ENCODE data around the gene CLNK. TPM values are rescaled to one million over a fixed set of nuclear protein-coding genes. Genes with fewer than 3 reads are reported as not detected.

Gene CLNK
- total RNA-seq, 2 experiments from 2014 or later, result not detected

DNA sequence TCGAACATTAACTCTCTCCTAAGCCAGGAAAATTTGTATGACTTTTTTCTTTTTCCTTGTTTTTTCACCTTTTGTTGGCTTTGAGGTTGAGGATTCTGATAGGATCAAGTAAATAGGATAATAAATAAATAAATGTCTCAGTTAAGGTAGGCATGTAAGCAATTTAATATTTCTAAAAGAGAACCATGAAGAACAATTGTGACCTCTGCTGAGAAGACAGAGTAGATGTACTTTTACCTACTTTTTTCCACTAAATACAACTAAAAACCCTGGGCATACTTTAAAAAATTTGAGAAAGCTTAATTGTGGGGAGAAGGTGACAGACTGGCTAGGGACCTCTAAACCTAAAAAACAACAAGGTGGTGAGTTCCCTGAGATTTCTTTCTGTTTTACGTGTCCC lies 31.6 kb upstream of the CLNK start:
- Mint-ChIP-seq H3K27me3 (peaks cover 9% of the 10 kb centered on the region), H3K36me3 (no peaks in the 10 kb centered on the region)

DNA sequence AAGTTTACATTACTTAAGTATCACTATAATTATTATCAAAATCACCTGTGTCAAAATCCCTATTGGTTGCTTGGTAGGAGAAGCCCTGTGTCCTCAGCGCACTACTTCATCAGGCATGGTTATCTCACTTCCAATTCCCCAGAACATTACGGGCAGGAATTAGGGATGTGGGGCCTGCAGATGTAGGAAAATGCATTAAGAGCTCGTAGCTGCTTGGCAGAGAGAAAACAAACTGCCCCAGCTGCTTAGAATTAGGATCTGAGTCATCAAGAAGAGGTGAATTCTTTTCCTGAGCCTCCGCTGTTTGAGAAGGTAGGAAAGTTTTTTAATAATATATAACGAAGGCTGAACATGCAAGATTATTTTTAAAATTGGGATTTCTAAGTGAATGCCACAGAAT lies 31.1 kb upstream of the CLNK start:
- H3K27ac Mint-ChIP-seq, result no peak overlapping the region
- ATAC-seq (ENCODE audit: low read depth), result no peak
- H3K9me3 Mint-ChIP-seq, result peaks cover 6% of the 10 kb centered on the region
- POLR2A ChIA-PET, result no interaction called here
- DNase-seq, result no peak
- peaks cover 9% of the 10 kb centered on the region for H3K27me3 Mint-ChIP-seq
- no peak overlapping the region for H3K4me3 Mint-ChIP-seq
- no peaks in the 10 kb centered on the region for H3K36me3 Mint-ChIP-seq
- no peaks in the 10 kb centered on the region for H3K4me1 Mint-ChIP-seq

More for the DNA sequence above, 31.6 kb upstream of the CLNK start:
- Mint-ChIP-seq H3K4me3 (no peak overlapping the region), H3K27ac (no peak overlapping the region), H3K9me3 (peaks cover 6% of the 10 kb centered on the region), H3K4me1 (no peaks in the 10 kb centered on the region)
- no peak for DNase-seq
- POLR2A ChIA-PET, result no interaction called here
- no peak for ATAC-seq (ENCODE audit: low read depth)

DNA sequence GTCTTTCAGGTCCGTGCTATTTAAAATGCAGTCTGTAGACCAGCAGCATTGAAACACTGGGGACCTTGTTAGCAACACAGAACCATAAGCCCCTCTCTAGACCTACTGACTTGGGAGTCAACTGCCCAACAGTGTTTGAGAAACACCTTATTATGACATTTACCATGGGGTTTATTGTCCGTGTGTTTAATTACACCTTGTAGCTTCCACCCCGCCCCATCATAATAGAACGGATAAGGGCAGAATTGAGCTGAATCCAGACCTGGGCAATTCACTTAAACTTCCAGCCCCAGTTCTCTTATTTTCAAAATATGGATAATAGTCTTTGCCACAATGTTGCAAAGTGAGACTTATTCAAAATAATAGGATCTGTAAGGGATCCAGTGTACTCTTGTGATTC lies 30.6 kb upstream of the CLNK start:
- Mint-ChIP-seq H3K4me3 (no peak overlapping the region), H3K9me3 (peaks cover 6% of the 10 kb centered on the region), H3K4me1 (no peaks in the 10 kb centered on the region)

DNA sequence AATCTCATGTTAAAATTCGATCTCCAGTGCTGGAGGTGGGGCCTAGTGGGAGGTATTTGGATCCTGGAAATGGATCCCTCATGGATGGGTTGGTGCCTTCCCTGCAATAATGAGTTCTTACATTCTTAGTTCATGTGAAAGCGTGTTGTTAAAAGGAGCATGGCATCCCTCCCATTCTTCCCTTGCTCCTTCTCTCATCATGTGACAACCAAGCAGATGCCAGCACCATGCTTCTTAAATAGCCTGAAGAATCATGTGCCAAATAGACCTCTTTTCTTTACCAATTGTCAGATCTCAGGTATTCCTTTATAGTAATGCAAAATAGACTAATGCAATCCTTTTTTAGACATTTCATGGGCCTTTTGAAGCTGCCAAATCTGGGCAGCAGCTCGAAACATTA lies 29.0 kb upstream of the CLNK start:
- H3K4me3 Mint-ChIP-seq, result no peak overlapping the region
- H3K36me3 Mint-ChIP-seq, result no peaks in the 10 kb centered on the region
- DNase-seq, result no peak
- no peak for ATAC-seq (ENCODE audit: low read depth)
- POLR2A ChIA-PET, result no interaction called here
- H3K4me1 Mint-ChIP-seq, result no peaks in the 10 kb centered on the region
- no peak overlapping the region for H3K27ac Mint-ChIP-seq
- H3K27me3 Mint-ChIP-seq, result peaks cover 9% of the 10 kb centered on the region
- H3K9me3 Mint-ChIP-seq, result peaks cover 6% of the 10 kb centered on the region

More for the DNA sequence above, 30.6 kb upstream of the CLNK start:
- DNase-seq, result no peak
- no peaks in the 10 kb centered on the region for H3K36me3 Mint-ChIP-seq
- POLR2A ChIA-PET, result no interaction called here
- no peak overlapping the region for H3K27ac Mint-ChIP-seq
- peaks cover 9% of the 10 kb centered on the region for H3K27me3 Mint-ChIP-seq
- no peak for ATAC-seq (ENCODE audit: low read depth)

DNA sequence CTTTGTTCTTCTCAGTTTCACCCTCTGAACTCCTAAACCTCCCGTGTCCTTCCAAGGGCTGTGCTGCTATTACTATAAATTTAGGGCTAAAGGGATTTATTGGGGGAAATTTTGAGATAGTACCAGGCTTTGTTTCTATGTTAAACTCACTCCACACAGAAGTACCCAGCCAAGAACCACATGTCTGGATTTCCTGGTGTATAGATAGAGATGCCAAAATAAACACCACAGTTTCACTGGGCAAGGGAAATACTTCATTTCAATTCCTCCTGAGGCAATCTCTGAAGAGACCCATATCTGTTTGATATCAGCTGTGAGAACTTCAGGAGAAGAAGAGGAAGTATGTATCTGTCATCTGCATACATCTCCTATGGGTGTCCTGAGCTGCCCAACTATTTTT lies 21.7 kb upstream of the CLNK start:
- POLR2A ChIA-PET, result no interaction called here
- no peaks in the 10 kb centered on the region for H3K36me3 Mint-ChIP-seq

DNA sequence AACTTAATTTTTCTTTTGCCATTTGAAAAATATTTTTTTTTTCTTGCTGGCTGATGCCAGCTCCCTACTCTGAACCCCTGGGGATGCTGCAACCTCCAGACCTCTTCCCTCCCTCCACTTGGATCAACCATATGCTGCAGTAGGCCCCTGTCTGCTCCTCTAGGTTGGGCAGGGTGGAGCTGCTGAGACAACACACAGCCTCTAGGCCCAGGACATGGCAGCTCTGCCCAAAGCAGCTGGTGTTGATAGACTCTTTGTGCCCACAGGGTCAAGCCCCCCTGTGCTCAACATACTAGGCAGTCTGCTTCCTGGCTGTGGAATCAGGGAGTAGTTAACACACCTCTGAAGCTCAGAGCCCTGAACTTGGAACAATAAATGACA lies 19.9 kb upstream of the CLNK start:
- no peak overlapping the region for H3K4me3 Mint-ChIP-seq
- no peaks in the 10 kb centered on the region for H3K4me1 Mint-ChIP-seq
- H3K9me3 Mint-ChIP-seq, result no peaks in the 10 kb centered on the region
- no peaks in the 10 kb centered on the region for H3K27me3 Mint-ChIP-seq
- H3K27ac Mint-ChIP-seq, result no peak overlapping the region
- DNase-seq (no peak), ATAC-seq (ENCODE audit: low read depth) (no peak)
- no peaks in the 10 kb centered on the region for H3K36me3 Mint-ChIP-seq
- POLR2A ChIA-PET, result no interaction called here

More for the DNA sequence above, 21.7 kb upstream of the CLNK start:
- Mint-ChIP-seq H3K27me3 (no peaks in the 10 kb centered on the region), H3K4me3 (no peak overlapping the region), H3K4me1 (no peaks in the 10 kb centered on the region), H3K9me3 (no peaks in the 10 kb centered on the region), H3K27ac (no peak overlapping the region)
- ATAC-seq (ENCODE audit: low read depth) (no peak), DNase-seq (no peak)

DNA sequence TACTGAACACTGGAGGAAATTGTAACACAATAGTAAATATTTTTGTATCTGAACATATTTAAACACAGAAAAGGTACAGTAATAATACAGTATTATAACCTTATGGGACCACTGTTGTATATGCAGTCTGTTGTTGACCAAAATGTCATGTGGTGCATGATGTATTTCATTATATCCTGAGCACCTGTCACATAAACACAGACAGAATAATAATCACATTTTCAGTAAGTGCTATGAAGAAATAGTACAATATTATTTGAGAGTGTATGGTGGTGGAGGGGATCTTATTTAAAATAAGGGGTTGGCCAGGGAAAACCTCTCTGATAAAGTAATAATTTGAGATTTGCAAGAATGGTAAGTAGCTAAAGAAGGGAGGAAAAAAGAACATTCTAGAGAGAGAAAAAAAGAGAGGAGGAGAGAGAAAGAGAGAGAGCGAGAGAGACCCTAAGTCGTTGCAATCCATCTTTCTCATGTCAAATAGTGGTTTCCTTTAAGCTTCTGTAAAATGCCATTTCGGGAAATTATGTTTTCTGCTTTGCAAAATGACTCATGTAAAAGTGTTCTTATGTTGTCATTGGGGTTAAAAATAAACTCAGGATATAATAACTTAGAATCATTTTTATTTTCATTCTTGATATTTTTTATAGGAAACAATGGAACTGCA lies 19.3 kb upstream of the CLNK start:
- Mint-ChIP-seq H3K4me1 (no peaks in the 10 kb centered on the region), H3K9me3 (no peaks in the 10 kb centered on the region), H3K4me3 (no peak overlapping the region), H3K36me3 (no peaks in the 10 kb centered on the region), H3K27ac (no peak overlapping the region), H3K27me3 (no peaks in the 10 kb centered on the region)
- POLR2A ChIA-PET, result no interaction called here
- no peak for DNase-seq
- ATAC-seq (ENCODE audit: low read depth), result no peak

DNA sequence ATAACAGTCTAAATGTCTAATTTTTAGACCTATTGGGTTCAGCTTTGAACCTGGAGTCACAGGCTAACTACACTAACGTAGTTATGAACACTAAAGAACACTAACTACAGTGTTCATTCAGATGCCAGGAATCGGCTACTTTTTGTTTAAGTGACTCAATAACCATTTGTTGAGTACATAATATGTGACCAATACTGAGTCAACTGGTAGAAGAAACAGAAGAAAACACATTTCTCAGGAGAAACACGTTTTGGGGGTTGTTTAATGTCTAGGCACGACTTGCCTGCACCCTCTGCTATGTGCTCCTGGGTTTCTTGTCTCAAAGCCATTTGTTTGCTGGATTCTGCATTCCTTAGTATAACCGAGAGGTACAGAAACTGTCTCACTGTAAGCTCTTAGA lies 18.6 kb upstream of the CLNK start:
- DNase-seq (no peak), ATAC-seq (ENCODE audit: low read depth) (no peak)
- H3K4me1 Mint-ChIP-seq, result no peaks in the 10 kb centered on the region
- peaks cover 4% of the 10 kb centered on the region for H3K9me3 Mint-ChIP-seq
- peaks cover 2% of the 10 kb centered on the region for H3K36me3 Mint-ChIP-seq
- no peak overlapping the region for H3K27ac Mint-ChIP-seq
- POLR2A ChIA-PET, result no interaction called here
- H3K4me3 Mint-ChIP-seq, result no peak overlapping the region
- no peaks in the 10 kb centered on the region for H3K27me3 Mint-ChIP-seq

DNA sequence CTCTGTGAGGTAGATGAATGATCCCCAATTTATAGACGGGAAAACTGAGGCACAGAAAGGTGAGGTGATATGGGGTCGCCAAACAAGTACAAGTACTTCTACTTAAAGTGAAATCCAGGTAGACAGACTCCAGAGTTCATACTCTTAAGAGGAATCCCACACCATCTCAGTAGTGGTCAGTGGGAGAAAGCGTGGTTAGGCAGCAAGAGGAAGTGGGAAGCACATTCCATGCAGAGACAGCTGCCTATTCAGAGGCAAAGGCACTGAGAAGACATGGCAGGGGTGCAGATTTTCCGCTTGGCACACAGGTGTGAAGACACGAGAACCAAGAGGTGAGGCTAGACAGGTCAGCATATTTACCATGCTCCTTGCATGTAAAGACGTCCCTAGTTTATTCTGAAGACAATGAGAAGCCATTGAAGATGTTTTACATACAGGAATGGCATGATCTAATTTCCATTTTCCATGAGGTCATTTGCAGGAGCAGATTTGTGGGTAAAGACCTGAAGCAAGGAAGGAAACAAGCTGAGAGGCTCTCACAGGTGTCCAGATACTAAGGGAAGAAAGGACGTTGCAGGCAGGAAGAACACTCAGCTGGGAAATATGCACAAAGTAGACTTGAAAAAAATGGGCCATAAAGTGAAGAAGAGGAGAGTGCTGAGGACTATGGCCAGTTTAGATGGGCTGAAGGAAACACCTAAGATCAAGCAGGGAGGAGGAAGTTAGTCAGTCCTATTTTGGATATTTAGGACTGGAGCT lies 17.3 kb upstream of the CLNK start:
- Mint-ChIP-seq H3K4me3 (no peak overlapping the region), H3K9me3 (peaks cover 4% of the 10 kb centered on the region), H3K27me3 (no peaks in the 10 kb centered on the region), H3K27ac (no peak overlapping the region), H3K36me3 (peaks cover 2% of the 10 kb centered on the region), H3K4me1 (no peaks in the 10 kb centered on the region)
- POLR2A ChIA-PET, result no interaction called here
- DNase-seq (no peak), ATAC-seq (ENCODE audit: low read depth) (no peak)

DNA sequence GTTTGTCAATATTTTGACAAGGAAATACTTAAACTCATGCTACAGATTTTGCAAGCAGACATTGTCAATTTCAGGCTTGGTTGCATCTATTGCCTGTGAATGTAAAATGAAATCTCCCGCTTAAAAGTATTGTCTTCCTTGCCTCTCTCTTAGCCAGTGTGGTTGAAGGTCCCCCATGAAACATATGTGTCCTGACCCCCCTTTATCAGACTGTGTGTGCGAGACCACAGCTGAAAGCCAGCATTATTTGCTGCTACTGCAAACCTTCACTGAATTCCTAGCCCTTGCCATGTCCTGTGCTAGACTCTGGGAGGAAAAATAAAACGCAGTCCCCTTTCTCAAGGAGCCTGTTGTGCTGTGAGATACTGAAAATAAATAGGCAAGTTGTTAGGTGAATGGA lies 16.6 kb upstream of the CLNK start:
- Mint-ChIP-seq H3K4me3 (no peak overlapping the region), H3K36me3 (peaks cover 2% of the 10 kb centered on the region), H3K27me3 (no peaks in the 10 kb centered on the region), H3K9me3 (peaks cover 4% of the 10 kb centered on the region), H3K27ac (no peak overlapping the region), H3K4me1 (peaks cover under 1% of the 10 kb centered on the region)
- POLR2A ChIA-PET, result no interaction called here
- ATAC-seq (ENCODE audit: low read depth) (no peak), DNase-seq (no peak)

DNA sequence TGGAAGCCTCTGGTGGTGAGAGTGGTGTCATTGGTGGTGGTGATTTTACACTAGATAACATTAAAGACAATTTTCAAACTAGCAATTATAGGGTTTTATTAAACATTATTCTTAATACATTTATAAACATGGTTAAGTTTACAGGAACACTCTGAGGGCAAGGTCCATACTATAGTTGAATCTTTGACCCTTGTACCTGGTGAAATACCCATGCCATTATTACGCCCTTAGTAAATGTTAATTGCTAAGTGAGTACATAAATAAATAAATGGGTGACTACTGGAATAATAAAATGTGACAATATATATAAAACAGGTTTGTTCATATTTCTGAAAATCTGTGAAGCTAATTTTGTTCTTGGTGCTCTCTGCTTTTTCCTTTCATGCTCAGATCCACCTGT lies 13.6 kb upstream of the CLNK start:
- ATAC-seq (ENCODE audit: low read depth), result no peak
- H3K9me3 Mint-ChIP-seq, result peaks cover 4% of the 10 kb centered on the region
- POLR2A ChIA-PET, result no interaction called here
- H3K4me1 Mint-ChIP-seq, result peaks cover 2% of the 10 kb centered on the region
- no peak for DNase-seq
- H3K4me3 Mint-ChIP-seq, result no peak overlapping the region
- no peak overlapping the region for H3K27ac Mint-ChIP-seq
- H3K27me3 Mint-ChIP-seq, result no peaks in the 10 kb centered on the region
- peaks cover 2% of the 10 kb centered on the region for H3K36me3 Mint-ChIP-seq

DNA sequence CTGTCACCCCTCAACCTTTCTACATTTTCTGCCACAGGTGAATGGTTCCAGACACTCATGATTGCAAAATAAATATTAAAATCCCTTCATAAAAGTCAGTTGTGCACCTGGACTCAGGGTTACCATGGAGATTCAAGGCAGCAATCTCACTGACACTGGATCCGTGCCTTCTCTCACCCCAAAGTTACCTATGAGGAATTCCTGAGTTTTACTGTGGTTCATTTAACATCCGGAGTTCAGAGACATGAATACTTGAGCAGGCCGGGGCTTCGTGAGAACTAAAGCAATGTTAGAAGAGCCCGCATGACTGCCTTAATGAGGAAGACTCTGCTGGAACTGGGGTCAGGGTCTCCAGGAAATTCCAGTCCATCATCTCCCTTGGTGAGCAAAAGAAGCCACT lies 12.5 kb upstream of the CLNK start:
- H3K36me3 Mint-ChIP-seq, result peaks cover 2% of the 10 kb centered on the region
- POLR2A ChIA-PET, result no interaction called here
- peaks cover 4% of the 10 kb centered on the region for H3K9me3 Mint-ChIP-seq
- no peak overlapping the region for H3K27ac Mint-ChIP-seq
- H3K27me3 Mint-ChIP-seq, result no peaks in the 10 kb centered on the region
- ATAC-seq (ENCODE audit: low read depth), result no peak
- H3K4me3 Mint-ChIP-seq, result no peak overlapping the region
- peaks cover 2% of the 10 kb centered on the region for H3K4me1 Mint-ChIP-seq
- no peak for DNase-seq

DNA sequence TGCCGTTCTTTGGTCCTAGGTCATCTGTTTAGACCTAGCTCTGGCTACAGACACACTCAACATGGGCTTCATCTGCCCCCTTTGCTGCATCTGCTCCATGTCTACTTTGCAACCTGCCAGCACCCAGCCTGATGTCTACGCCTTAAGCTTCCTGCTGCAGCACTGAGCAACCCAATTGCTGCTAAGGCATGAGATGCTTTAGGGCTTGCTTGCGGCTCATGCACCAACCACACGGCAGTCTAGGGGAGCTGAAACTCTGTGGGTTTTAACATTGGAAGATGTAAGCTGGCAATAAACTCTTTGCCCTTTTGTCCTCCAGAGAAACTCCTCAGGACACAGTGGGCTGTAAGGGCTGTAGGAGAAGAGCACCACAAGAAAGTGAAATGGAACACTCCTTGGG lies 11.7 kb upstream of the CLNK start:
- H3K36me3 Mint-ChIP-seq, result peaks cover 2% of the 10 kb centered on the region
- H3K4me1 Mint-ChIP-seq, result peaks cover 2% of the 10 kb centered on the region
- no peaks in the 10 kb centered on the region for H3K27me3 Mint-ChIP-seq
- peaks cover 4% of the 10 kb centered on the region for H3K9me3 Mint-ChIP-seq
- POLR2A ChIA-PET, result no interaction called here
- H3K4me3 Mint-ChIP-seq, result no peak overlapping the region
- ATAC-seq (ENCODE audit: low read depth) (peak; percentile 47), DNase-seq (no peak)
- no peak overlapping the region for H3K27ac Mint-ChIP-seq

DNA sequence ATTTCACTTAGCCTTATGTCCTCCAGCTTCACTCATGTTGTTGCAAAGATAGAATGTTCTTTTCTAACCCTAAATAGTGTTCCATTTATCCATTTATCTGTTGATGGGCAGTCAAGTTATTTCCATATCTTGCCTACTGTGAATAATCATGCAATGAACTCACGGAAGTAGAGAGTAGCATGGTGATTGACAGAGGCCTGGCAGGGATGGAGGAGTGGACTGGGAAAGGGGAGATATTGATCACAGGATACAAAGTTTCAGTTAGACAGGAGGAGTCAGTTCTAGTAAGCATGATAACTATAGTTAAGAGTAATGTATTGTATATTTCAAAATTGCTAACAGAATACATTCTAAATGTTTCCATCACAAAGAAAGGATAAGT lies 10.3 kb upstream of the CLNK start:
- peaks cover 2% of the 10 kb centered on the region for H3K36me3 Mint-ChIP-seq
- POLR2A ChIA-PET, result no interaction called here
- H3K4me1 Mint-ChIP-seq, result peaks cover 2% of the 10 kb centered on the region
- DNase-seq (no peak), ATAC-seq (ENCODE audit: low read depth) (no peak)
- H3K9me3 Mint-ChIP-seq, result peaks cover 4% of the 10 kb centered on the region
- no peaks in the 10 kb centered on the region for H3K27me3 Mint-ChIP-seq
- H3K27ac Mint-ChIP-seq, result no peak overlapping the region
- H3K4me3 Mint-ChIP-seq, result no peak overlapping the region

All from activated naive CD8-positive, alpha-beta T cell treated with anti-CD3 and anti-CD28 coated beads, Interleukin-2, amount 10 ng/mL, durations not matched to agents 7 days and 5 days (primary cell).